ENCODE data around the gene RBM42.
A peak's percentile ranks its signal among the peaks of the same experiment; 100 is the strongest.
"Not testable (repeated sequence)": the region's sequence is repeated elsewhere in the genome, so short reads cannot be mapped to it uniquely, and the experiment has no call there.

Gene RBM42, protein sequence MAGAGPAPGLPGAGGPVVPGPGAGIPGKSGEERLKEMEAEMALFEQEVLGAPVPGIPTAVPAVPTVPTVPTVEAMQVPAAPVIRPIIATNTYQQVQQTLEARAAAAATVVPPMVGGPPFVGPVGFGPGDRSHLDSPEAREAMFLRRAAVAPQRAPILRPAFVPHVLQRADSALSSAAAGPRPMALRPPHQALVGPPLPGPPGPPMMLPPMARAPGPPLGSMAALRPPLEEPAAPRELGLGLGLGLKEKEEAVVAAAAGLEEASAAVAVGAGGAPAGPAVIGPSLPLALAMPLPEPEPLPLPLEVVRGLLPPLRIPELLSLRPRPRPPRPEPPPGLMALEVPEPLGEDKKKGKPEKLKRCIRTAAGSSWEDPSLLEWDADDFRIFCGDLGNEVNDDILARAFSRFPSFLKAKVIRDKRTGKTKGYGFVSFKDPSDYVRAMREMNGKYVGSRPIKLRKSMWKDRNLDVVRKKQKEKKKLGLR
- 23.3 to 32.6 (median 27.2) reads per million in 4 donors for total RNA-seq

DNA sequence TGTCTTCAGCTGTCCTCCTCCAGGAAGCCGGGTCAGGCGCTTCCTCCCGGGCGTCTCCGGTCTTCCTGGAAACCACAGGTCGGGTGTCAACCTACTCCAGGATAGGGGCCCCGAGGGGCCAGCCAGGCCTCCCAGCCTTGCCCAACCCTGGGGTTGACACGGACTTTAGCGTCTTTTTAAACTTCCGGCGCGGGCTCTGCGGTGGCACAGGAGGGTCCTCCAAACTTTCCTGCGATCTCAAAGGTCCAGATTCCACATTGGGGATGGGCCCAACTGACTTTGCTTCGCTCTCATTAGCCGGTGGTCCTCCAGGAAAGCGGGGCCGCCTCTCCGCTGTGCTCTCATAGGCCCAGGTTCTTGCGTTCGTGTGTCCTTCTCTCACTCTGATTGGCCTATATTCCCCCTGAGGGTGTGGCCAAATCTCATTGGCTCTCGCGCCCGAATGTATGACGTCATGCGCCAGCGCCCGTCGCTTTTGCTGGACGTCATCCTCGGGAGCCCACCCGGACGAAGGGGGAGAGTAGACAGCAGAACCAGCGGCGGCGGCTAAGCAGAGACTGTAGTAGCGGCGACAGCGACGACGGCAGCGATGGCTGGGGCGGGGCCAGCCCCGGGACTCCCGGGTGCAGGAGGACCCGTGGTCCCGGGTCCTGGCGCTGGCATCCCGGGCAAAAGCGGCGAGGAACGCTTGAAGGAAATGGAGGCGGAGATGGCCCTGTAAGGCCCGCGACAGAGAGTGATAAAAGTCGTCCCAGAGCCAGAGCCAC lies at the start of gene RBM42:
Gene RBM42, plus strand, starts transcription at position 472 of the 767 bp plus-strand sequence. Its CDS starts 118 bp downstream, at position 590.
- peak; percentile 86 to 99 (median 92) for DNase-seq

DNA sequence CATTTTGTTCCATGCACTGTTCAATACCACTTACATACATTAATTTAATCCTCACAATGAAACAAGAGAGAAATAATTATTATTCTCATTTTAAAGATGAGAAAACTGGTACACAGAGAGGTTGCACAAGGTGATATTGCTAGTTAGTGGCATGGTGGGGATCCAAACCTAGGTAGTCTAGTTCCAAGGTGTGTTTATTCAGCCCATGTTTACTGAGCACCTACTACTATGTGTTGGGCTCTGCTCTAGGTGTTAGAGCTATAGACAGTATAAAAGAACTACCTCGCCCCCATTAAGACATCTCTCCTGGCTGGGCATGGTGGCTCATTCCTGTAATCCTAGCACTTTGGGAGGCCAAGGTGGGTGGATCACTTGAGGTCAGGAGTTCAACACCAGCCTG lies 46.1 kb upstream of the RBM42 start:
- DNase-seq, result no peak

DNA sequence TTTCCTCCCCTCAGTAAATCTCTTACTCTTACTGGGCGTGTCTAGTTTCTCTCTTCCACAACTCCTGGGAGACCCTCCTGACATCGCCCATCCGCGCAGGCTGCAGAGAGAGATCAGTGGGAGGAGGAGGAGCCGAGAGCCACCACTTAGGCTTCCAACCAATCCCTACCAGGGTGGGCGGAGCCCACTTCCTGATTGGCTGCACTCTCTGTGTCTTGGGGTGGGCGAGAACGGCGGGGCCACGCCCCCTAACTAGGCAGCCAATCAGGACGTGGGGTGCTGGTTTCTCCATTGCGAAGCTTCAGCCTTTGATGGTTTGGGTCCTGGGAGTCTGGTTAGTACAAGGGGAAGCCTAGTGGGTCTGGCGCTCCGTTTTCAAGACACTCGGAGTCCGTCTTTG lies 43.0 kb upstream of the RBM42 start, which contains the start of gene PMIS2:
Gene PMIS2, plus strand, starts transcription at position 326 of the 400 bp plus-strand sequence. CDS start 87 bp downstream, outside the sequence.
- no peak for DNase-seq

DNA sequence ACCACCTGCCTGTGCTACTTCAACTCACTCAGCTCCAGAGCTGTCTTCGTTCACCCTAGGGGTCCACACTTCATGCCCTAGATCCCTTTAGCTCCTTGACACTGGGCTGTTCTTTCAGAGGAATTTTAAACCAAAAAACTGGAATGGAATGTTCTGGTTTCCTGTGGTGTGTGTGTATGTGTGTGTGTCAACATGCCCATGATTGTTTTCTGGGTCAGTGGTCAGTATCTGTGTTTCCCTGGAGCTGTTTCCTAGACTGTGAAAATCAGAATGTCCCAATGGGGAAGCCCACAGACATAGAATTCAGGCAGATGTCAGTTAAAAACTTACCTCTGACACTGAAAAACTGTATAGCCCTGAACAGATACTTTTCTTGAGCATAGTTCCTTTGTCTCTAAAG lies 41.5 kb upstream of the RBM42 start:
- DNase-seq, result no peak

DNA sequence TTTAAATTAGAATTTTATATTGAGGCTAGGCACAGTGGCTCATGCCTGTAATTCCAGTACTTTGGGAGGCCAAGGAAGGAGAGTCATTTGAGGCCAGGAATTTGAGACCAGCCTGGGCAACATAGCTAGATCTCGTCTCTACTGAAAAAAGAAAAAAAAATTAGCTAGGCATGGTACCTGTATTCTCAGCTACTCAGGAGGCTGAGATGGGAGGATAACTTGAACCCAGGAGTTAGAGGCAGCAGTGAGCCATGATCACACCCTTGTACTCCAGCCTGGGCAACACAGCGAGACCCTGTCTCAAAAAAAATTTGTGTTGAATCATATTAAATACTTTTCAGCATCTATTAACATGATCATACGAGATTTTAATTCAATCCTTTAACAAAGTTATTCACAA lies 38.0 kb upstream of the RBM42 start:
- DNase-seq, result no peak

DNA sequence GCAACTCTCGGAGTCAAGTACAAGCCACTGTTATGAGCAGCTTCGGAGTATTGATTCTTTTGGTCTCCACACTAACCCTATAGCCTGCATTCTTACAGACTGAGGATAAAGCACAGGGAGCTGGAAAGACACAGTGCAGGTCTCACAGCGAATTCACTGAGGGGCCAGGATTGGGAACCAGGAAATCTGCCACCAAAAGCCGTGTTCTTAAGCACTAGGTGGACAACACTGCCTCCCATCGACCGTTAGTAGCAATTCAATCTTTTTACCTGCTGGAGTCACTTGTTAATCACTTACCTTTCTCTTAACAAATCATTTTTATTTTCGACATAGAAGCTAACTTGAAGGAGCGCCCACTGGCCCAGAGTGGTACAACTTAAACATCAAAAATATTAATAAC lies 36.6 kb upstream of the RBM42 start:
- DNase-seq, result peak in 1 of 5 donors; percentile 24

DNA sequence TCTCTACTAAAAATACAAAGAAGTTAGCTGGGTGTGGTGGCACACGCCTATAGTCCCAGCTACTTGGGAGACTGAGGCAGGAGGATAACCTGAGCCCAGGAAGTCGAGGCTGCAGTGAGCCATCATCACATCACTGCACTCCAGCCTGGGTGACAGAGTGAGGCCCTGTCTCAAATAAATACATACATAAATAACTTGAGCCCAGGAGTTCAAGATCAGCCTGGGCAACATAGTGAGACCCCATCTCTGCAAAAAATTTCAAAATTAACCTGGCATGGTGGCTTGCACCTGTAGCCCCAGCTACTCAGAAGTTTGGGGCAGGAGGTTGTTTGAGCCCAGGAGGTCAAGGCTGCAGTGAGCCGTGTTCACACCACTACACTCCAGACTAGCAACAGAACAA lies 33.8 kb upstream of the RBM42 start:
- not testable (repeated sequence) for DNase-seq

DNA sequence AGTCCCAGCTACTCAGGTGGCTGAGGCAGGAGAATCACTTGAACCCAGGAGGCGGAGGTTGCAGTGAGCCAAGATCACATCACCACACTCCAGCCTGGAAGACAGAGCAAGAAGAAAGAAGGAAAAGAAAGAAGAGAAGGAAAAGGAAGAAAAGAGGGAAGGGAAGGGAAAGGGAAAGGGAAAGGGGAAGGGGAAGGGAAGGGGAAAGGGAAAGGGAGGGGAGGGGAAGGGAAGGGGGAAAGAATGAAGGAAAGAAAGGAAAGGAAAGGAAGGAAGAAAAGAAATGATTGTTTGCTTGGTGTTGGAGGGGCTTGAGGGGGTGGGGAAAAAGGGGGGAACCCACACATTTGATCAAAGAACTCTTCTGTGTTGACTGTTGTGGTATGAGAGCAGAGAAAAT lies 32.9 kb upstream of the RBM42 start:
- DNase-seq, result no peak

DNA sequence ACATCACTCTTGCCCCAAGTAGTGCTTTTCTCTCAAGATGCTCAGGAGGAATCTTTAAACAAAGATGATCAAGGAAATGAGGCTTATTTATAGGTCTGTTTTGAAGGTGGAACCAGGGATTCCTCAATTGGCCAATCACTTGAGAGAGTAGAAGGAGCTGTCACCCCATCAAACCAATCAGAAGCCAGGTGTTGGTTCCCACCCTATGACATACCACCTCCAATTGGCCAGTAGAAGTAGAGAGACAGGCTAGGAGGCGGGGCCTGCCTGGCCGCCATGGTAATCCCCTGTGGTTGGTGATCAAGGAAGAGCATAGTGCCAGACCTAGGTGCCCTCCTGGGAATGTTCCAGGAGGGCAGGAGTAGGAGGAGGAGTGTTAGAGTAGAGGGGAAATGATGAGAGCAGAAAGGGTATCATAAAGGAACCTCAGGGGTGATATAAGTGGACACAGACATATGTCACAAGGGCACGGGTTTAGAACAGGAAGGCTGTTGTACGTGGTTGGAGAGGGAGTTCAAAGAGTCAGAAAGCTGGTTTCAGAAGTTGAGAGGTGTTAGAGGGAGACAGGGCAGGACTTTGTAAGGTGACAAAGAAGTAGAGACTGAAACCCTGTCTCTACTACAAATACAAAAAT lies 32.4 kb upstream of the RBM42 start:
- peak in 1 of 5 donors; percentile 41 for DNase-seq

DNA sequence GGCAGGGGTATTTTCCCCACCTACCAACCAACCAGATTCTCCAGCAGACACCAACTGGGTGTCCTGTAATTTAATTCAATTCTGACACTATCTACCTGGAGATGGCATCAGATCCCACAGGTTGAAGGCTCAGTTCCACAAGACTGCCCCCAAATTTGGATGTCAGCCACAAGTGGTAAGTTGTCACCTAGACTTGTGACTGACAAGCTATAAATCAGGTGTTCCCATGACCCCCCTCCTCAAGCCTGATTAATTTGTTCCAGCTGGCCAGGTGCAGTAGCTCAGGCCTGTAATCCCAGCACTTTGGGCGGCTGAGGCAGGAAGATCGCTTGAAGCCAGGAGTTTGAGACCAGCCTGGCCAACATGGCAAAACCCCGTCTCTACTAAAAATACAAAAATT lies 26.9 kb upstream of the RBM42 start:
- DNase-seq, result no peak

DNA sequence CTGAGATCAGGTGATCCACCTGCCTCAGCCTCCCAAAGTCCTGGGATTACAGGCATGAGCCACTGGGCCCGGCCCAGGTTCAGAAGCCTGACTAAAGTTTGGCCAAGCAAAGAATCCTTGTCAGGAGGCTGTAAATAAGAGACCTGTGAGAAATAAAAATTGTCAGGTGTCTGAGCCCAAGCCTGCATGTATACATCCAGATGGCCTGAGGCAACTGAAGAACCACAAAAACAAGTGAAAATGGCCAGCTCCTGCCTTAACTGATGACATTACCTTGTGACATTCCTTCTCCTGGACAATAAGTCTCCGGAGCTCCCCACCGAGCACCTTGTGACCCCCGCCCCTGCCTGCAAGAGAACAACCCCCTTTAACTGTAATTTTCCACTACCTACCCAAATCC lies 24.4 kb upstream of the RBM42 start:
- DNase-seq, result not testable (repeated sequence)

DNA sequence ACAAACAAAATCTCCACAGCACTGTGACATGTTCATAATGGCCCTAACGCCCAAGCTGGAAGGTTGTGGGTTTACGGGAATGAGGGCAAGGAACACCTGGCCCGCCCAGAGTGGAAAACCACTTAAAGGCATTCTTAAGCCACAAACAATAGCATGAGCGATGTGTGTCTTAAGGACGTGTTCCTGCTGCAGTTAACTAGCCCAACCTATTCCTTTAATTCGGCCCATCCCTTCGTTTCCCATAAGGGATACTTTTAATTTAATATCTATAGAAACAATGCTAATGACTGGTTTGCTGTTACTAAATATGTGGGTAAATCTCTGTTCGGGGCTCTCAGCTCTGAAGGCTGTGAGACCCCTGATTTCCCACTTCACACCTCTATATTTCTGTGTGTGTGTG lies 21.7 kb upstream of the RBM42 start:
- not testable (repeated sequence) for DNase-seq

DNA sequence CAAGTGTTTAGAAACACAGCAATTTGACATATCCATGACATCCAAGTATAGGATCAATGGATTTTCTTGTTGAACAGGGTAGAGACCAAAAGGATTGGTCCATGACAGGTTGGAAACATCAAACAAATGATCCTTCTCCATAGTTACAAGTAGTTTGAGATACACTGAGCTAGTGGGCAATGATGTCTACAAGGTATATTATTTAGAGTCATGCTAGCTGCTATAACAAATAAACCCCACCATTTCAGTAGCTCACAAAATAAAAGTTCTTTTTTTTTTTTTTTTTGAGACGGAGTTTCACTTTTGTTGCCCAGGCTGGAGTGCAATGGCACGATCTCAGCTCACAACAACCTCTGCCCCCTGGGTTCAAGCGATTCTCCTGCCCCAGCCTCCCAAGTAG lies 21.2 kb upstream of the RBM42 start:
- DNase-seq, result no peak

DNA sequence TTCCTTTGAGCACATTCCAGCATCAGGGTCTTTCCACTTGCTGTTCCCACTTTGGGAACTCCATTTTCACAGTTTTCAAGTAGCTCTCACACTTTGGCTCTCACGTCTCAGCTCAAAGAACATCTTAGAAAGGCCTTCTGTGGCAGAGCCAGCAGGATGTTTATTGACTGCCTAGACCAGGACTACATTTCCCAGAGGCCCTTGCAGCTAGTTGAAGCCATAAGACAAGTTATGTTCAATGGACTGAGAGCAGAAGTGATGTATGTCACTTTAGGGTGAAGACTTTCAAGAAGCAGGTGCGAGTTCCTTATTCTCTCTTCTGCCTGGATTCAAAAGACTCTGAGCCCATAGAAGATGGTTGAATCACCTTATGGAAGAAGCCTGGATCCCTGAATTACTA lies 20.6 kb upstream of the RBM42 start:
- DNase-seq, result peak in 1 of 5 donors; percentile 23

DNA sequence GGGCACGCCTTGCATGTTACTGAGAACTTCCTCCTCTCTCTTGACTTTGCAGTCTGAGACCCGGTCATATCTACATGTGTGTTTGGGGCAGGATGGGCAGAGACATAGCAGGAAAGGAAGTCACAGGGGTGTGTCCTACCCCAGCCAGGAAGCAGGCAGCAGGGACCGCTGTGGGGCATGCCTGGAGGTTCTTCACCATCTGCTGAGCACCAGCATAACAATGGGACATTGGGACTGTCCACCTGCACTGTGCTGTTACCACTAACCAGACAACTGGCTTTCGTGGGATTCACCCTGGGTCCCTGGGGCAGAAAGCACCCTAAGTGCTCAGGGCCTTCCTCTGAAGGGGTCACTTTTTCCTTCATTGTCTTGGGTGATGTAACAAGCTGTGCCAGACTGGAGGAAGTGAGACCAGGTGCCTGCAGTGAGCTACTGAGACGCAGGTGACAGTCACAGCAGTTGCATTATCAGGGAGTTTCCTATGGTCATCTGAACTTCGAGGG lies 18.9 kb upstream of the RBM42 start:
- peak in 1 of 5 donors; percentile 87 for DNase-seq

DNA sequence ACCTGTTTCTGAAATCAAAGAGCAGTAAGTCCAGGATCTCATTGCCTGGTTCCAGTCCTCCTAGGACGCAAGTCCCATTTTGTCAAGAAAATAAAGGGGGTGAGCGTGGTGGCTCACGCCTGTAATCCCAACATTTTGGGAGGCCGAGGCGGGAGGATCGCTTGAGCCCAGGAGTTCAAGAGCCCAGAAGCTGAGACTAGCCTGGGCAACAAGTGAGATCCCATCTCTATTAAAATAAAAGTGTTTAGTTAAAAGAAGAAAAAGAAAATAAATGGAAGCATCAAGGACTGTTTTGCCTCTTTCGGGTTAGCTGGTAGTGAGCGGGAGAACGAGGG lies 16.6 kb upstream of the RBM42 start:
- DNase-seq, result no peak

DNA sequence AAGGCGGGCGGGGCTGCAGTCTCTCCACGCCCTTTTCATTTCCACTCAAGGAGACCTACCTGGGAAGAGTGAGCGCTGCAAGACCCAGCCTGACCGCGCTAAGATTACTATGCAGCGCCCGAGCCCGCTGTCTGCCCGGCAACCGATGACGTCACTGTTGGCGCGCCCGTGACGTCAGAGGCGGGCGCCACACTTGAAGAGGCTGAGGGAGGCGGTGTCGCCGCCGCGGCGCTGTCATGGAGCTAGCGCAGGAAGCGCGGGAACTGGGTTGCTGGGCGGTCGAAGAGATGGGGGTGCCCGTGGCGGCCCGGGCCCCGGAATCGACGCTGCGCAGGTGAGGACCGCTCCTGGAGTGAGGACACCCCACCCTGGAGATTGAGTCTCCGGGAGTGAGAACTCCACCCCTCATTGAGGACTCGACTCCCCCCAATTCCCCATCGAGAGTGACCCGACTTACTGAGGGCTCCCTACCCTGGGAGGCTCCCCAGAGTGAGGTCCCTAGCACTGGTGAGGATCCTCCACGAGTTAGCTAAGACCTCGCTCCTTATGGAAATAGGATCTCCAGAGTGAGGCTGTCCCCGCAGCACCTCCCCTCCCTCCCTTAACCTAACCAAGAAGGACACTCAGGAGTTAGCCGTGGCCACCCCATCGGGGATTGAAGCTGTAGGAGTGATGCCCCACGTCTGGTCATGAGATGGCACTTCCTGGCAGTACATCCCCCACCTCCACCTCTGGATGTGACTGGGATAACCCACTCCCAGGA lies 16.1 kb upstream of the RBM42 start, which contains the start of gene HAUS5:
Gene HAUS5, plus strand, starts transcription at position 177 of the 763 bp plus-strand sequence. Its CDS starts 60 bp downstream, at position 237.
- peak; percentile 87 to 97 (median 91) for DNase-seq

DNA sequence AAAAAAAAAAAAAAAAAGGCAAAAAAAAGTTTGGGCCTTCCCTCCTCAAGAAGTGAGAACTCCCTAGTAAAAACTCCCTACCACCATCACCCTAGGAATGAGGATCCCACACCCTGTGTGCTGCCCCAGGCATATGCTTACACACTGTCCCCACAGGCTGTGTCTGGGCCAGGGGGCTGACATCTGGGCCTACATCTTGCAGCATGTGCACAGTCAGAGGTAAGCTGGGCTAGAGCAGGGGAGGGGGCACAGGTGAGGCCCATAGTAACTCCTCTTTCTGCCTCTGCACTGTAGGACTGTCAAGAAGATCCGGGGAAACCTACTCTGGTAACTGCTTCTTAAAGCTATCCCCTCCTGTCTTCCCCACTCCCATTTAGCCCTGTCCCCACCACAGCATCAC lies 15.3 kb upstream of the RBM42 start:
- DNase-seq, result no peak

DNA sequence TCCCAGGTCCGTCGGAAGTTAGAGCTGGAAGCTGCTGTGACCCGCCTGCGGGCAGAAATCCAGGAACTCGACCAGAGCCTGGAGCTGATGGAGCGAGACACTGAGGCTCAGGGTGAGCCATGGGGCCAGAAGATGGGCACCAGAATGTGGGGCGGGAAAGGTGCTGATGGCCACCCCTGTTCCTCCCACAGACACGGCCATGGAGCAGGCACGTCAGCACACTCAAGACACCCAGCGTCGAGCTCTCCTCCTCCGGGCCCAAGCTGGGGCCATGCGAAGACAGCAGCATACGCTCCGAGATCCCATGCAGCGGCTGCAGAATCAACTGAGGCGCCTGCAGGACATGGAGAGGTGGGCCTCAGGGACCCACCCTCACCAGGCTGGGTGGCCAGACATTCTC lies 13.8 kb upstream of the RBM42 start:
- no peak for DNase-seq

DNA sequence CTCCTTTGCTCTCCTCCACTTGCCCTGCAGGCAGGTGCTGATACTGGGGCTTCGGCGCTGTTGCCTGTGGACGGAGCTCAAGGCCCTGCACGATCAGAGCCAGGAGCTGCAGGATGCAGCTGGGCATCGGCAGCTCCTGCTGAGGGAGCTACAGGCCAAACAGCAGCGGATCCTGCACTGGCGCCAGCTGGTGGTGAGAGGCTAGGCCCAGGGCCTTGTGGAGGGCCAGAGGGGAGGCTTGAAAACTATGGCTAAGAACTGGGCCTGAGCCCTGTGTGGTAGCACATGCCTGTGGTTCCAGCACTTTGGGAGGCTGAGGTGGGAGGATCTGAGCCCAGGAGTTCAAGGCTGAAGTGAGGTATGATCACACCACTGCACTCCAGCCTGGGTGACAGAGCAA lies 10.0 kb upstream of the RBM42 start:
- DNase-seq, result no peak

DNA sequence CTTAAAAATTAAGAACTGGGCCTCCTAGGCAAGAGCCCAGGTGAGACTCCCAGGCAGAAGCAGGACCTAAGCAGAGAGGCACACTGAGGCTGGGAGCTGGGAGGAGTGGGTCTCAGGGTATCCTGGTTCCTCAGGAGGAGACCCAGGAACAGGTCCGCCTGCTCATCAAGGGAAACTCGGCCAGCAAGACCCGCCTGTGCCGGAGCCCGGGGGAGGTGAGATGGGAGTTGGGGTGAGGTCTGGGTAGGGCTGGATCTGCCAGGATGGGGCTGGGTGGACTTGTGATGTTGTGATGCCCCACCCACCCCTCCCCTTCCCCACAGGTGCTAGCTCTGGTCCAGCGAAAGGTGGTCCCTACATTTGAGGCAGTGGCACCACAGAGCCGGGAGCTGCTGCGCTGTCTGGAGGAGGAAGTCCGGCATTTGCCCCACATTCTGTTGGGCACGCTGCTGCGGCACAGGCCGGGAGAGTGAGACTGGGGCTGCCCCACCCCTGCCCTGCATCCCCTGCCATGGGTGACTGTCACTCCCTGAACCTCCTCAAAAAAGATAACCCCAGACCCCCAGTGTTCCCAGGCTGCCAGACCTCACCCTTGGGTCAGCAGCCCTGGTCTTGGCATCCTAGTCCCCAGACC lies 9.4 kb upstream of the RBM42 start:
- DNase-seq, result no peak

DNA sequence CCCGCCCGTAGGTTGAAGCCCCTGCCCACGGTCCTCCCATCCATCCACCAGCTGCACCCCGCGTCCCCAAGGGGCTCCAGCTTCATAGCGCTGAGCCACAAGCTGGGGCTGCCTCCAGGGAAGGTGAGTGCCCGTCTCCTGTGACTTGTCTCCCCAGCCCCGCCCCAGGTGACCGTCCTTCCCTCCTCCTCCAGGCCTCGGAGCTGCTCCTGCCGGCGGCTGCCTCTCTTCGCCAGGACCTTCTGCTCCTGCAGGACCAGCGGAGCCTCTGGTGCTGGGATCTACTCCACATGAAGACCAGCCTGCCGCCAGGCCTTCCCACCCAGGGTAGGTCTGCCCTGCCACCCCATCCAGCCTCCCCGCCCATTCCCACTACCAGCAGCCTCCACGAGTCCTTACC lies 8.8 kb upstream of the RBM42 start:
- no peak for DNase-seq
